Liver (tissue), 9 donors: ENCODE measurements around the gene SEMA3C. TPM values are rescaled to one million over a fixed set of nuclear protein-coding genes. Genes with fewer than 3 reads are reported as not detected.

Source experiments
- DNase-seq: peaks from one replicate; pipeline ENCODE4 v3.0.0-alpha.2; 2017; ENCODE audit warnings: low spot score
- H3K27ac ChIP-seq, 2 donors: one replicate each; pipeline ENCODE4 v1.7.0; 2013; ENCODE audit warnings: inconsistent platforms in 2 of 2, low read length in 2 of 2, control low read depth in 1 of 2, low read depth in 1 of 2, mild to moderate bottlenecking in 1 of 2
- H3K27me3 ChIP-seq, 4 donors: one replicate each; pipeline versions ENCODE4 v1.6.1 to v1.7.0; 2013; ENCODE audit warnings: low read length in 3 of 4, inconsistent platforms in 1 of 4, mild to moderate bottlenecking in 1 of 4, moderate library complexity in 1 of 4; ENCODE audit not compliant: control insufficient read depth in 4 of 4, insufficient read depth in 4 of 4
- H3K36me3 ChIP-seq, 4 donors: one replicate each; pipeline versions ENCODE4 v1.6.1 to v1.7.0; 2013; ENCODE audit warnings: low read length in 3 of 4, mild to moderate bottlenecking in 3 of 4, low read depth in 1 of 4, moderate library complexity in 1 of 4; ENCODE audit not compliant: control insufficient read depth in 4 of 4, insufficient read depth in 3 of 4
- H3K4me1 ChIP-seq, 4 donors: one replicate each; pipeline versions ENCODE4 v1.6.1 to v1.7.0; 2013; ENCODE audit warnings: low read length in 3 of 4, mild to moderate bottlenecking in 3 of 4, moderate library complexity in 1 of 4; ENCODE audit not compliant: control insufficient read depth in 4 of 4, insufficient read depth in 4 of 4
- H3K4me3 ChIP-seq, 3 donors: one replicate each; pipeline versions ENCODE4 v1.6.1 to v1.7.0; 2013; ENCODE audit warnings: low read length in 3 of 3, control low read depth in 1 of 3, low read depth in 1 of 3, mild to moderate bottlenecking in 1 of 3
- H3K9ac ChIP-seq, 2 donors: one replicate each; pipeline ENCODE4 v1.7.0; 2013; ENCODE audit warnings: low read length in 2 of 2, mild to moderate bottlenecking in 2 of 2, moderate library complexity in 2 of 2, control low read depth in 1 of 2, low read depth in 1 of 2
- H3K9me3 ChIP-seq, 4 donors: one replicate each; pipeline versions ENCODE4 v1.6.1 to v1.7.0; 2013; ENCODE audit warnings: low read length in 3 of 4; ENCODE audit not compliant: control insufficient read depth in 4 of 4
- EGR1 ChIP-seq, 2 donors: IDR thresholded peaks; 2 replicates each; pipeline ENCODE4 v1.6.1; 2016 to 2018; ENCODE audit warnings: antibody characterized with exemption in 2 of 2, low read depth in 2 of 2
- FOXA1 ChIP-seq: IDR thresholded peaks from 2 replicates; pipeline ENCODE4 v1.6.1; 2016; ENCODE audit warnings: antibody characterized with exemption
- HNF4A ChIP-seq, 2 donors: conservative IDR thresholded peaks; 2 replicates each; pipeline ENCODE4 v1.6.1; 2016; ENCODE audit warnings: antibody characterized with exemption in 2 of 2, mild to moderate bottlenecking in 2 of 2
- HNF4G ChIP-seq: IDR thresholded peaks from 2 replicates; pipeline ENCODE4 v1.6.1; 2016; ENCODE audit warnings: antibody characterized with exemption
- JUND ChIP-seq, 2 donors: IDR thresholded peaks; 2 replicates each; pipeline ENCODE4 v1.6.1; 2016; ENCODE audit warnings: antibody characterized with exemption in 2 of 2
- NR2F2 ChIP-seq: IDR thresholded peaks from 2 replicates; pipeline ENCODE4 v1.6.1; 2016; ENCODE audit warnings: antibody characterized with exemption
- RAD21 ChIP-seq, 2 donors: IDR thresholded peaks; 2 replicates each; pipeline ENCODE4 v1.6.1; 2016; ENCODE audit warnings: antibody characterized with exemption in 2 of 2, mild to moderate bottlenecking in 2 of 2
- RXRA ChIP-seq, 2 donors: IDR thresholded peaks; 2 replicates each; pipeline ENCODE4 v1.6.1; 2017 to 2018; ENCODE audit warnings: antibody characterized with exemption in 2 of 2, mild to moderate bottlenecking in 1 of 2
- SP1 ChIP-seq: IDR thresholded peaks from 2 replicates; pipeline ENCODE4 v1.6.1; 2018; ENCODE audit warnings: antibody characterized with exemption, mild to moderate bottlenecking
- TAF1 ChIP-seq: conservative IDR thresholded peaks from 2 replicates; pipeline ENCODE4 v1.6.1; 2016; ENCODE audit warnings: antibody characterized with exemption, mild to moderate bottlenecking
- YY1 ChIP-seq: IDR thresholded peaks from 2 replicates; pipeline ENCODE4 v1.6.1; 2016; ENCODE audit warnings: antibody characterized with exemption, mild to moderate bottlenecking
- WGBS: extraction: QIAGEN DNeasy Blood & Tissue Kit; methylation state at CpG from one replicate; pipeline ENCODE4 v1.1.7; 2013; 5-methylcytosine and 5-hydroxymethylcytosine counted together
- polyA plus RNA-seq, 2 donors: library from polyadenylated mRNA; stranded (reverse) in 1 of 2; unstranded in 1 of 2; fragments of 200-250 nt in 1 of 2; fragments of >200 nt in 1 of 2; fragmentation: Nextera tagmentation in 1 of 2; extraction: Ambion mirVana in 1 of 2; gene quantifications; one replicate each; pipeline versions ENCODE4 v1.2.1 to v1.2.3, GENCODE V29; 2013 to 2015
- total RNA-seq, 2 donors: library from RNA; depleted of rRNA; stranded (reverse); fragments of >200 nt; gene quantifications; one replicate each; pipeline ENCODE4 v1.2.3, GENCODE V29; 2014
- TF ChIP-seq, protein P1 (sequence below): IDR thresholded peaks from 2 replicates; pipeline ENCODE4 v1.6.1; 2016; ENCODE audit warnings: antibody characterized with exemption
- TF ChIP-seq, protein P2 (sequence below): IDR thresholded peaks from 2 replicates; pipeline ENCODE4 v1.6.1; 2016; ENCODE audit warnings: antibody characterized with exemption
- TF ChIP-seq, protein P3 (sequence below): fragments of 150-350 bp; IDR thresholded peaks from 2 replicates; pipeline ENCODE4 v1.5.1; 2017; ENCODE audit warnings: improper control_type of control experiment, low read depth, low read length; ENCODE audit not compliant: missing input control
- TF ChIP-seq, protein P4 (sequence below): IDR thresholded peaks from 2 replicates; pipeline ENCODE4 v1.6.1; 2016; ENCODE audit warnings: antibody characterized with exemption, mild to moderate bottlenecking
- donor health status: healthy.
- donor health status: healthy.
- donor health status: healthy.
- donor health status: healthy.
- donor health status: healthy.

SEMA3C gene
- total and polyA plus RNA-seq, 4 donors: 0.20 to 1.8 (median 0.64) TPM

DNA sequence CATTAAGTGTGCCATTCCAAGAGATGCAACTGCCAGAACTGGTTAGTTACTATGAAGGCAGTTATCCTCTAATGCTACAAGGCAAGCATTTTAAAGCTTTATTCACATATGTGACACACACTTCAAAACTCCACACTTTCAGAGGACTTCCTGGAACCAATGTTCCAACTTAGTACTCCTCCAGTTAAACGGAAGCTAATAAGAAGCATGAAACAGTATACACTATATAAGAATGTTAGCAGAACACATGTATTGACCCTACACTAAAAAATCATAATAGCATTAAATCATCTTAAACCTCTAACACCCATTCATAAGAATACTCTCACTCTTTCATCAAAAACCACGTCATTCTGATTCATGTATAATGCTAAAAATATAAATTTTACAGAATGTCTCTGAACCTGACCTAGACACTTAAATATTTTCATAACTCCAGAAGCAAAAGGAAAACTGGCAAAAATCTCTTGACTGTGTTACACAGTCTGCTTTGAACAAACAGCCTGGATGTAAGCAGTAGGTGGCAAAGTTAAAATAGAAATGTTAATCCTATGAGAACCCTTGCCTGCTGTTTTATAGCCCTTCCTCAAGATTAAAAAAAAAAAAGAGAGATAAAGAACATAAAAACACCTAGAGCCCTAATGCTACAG lies 135.0 kb downstream of the SEMA3C start:
- 62% methylated on average over 2 of the region's 2 CpGs for WGBS
- peaks cover 0 to 3% (median 0%) of the 10 kb centered on the region in 4 donors for H3K27me3 ChIP-seq
- H3K9ac ChIP-seq: no peak overlapping the region
- no peak for DNase-seq
- H3K9me3 ChIP-seq: no peaks in the 10 kb centered on the region
- H3K4me3 ChIP-seq: no peak overlapping the region
- TF ChIP-seq NR2F2: no peak
- TF ChIP-seq, protein P1, sequence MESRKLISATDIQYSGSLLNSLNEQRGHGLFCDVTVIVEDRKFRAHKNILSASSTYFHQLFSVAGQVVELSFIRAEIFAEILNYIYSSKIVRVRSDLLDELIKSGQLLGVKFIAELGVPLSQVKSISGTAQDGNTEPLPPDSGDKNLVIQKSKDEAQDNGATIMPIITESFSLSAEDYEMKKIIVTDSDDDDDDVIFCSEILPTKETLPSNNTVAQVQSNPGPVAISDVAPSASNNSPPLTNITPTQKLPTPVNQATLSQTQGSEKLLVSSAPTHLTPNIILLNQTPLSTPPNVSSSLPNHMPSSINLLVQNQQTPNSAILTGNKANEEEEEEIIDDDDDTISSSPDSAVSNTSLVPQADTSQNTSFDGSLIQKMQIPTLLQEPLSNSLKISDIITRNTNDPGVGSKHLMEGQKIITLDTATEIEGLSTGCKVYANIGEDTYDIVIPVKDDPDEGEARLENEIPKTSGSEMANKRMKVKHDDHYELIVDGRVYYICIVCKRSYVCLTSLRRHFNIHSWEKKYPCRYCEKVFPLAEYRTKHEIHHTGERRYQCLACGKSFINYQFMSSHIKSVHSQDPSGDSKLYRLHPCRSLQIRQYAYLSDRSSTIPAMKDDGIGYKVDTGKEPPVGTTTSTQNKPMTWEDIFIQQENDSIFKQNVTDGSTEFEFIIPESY: no peak
- TF ChIP-seq, protein P2, sequence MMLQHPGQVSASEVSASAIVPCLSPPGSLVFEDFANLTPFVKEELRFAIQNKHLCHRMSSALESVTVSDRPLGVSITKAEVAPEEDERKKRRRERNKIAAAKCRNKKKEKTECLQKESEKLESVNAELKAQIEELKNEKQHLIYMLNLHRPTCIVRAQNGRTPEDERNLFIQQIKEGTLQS: no peak
- TF ChIP-seq, protein P3, sequence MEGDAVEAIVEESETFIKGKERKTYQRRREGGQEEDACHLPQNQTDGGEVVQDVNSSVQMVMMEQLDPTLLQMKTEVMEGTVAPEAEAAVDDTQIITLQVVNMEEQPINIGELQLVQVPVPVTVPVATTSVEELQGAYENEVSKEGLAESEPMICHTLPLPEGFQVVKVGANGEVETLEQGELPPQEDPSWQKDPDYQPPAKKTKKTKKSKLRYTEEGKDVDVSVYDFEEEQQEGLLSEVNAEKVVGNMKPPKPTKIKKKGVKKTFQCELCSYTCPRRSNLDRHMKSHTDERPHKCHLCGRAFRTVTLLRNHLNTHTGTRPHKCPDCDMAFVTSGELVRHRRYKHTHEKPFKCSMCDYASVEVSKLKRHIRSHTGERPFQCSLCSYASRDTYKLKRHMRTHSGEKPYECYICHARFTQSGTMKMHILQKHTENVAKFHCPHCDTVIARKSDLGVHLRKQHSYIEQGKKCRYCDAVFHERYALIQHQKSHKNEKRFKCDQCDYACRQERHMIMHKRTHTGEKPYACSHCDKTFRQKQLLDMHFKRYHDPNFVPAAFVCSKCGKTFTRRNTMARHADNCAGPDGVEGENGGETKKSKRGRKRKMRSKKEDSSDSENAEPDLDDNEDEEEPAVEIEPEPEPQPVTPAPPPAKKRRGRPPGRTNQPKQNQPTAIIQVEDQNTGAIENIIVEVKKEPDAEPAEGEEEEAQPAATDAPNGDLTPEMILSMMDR: no peak
- no peak for TF ChIP-seq YY1
- no peak for TF ChIP-seq TAF1
- no peak for TF ChIP-seq HNF4G
- no peak for TF ChIP-seq FOXA1
- TF ChIP-seq EGR1 (IDR thresholded peaks at IDR 0.05; ENCODE audit: low read depth in 2 of 2): no peak
- TF ChIP-seq, protein P4, sequence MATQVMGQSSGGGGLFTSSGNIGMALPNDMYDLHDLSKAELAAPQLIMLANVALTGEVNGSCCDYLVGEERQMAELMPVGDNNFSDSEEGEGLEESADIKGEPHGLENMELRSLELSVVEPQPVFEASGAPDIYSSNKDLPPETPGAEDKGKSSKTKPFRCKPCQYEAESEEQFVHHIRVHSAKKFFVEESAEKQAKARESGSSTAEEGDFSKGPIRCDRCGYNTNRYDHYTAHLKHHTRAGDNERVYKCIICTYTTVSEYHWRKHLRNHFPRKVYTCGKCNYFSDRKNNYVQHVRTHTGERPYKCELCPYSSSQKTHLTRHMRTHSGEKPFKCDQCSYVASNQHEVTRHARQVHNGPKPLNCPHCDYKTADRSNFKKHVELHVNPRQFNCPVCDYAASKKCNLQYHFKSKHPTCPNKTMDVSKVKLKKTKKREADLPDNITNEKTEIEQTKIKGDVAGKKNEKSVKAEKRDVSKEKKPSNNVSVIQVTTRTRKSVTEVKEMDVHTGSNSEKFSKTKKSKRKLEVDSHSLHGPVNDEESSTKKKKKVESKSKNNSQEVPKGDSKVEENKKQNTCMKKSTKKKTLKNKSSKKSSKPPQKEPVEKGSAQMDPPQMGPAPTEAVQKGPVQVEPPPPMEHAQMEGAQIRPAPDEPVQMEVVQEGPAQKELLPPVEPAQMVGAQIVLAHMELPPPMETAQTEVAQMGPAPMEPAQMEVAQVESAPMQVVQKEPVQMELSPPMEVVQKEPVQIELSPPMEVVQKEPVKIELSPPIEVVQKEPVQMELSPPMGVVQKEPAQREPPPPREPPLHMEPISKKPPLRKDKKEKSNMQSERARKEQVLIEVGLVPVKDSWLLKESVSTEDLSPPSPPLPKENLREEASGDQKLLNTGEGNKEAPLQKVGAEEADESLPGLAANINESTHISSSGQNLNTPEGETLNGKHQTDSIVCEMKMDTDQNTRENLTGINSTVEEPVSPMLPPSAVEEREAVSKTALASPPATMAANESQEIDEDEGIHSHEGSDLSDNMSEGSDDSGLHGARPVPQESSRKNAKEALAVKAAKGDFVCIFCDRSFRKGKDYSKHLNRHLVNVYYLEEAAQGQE: no peak
- TF ChIP-seq JUND (IDR thresholded peaks at IDR 0.05): no peak
- TF ChIP-seq RXRA (IDR thresholded peaks at IDR 0.05): no peak
- TF ChIP-seq RAD21 (IDR thresholded peaks at IDR 0.05): no peak
- no peak for TF ChIP-seq SP1
- H3K36me3 ChIP-seq: no peaks in the 10 kb centered on the region
- H3K27ac ChIP-seq: no peak overlapping the region
- H3K4me1 ChIP-seq: no peaks in the 10 kb centered on the region

DNA sequence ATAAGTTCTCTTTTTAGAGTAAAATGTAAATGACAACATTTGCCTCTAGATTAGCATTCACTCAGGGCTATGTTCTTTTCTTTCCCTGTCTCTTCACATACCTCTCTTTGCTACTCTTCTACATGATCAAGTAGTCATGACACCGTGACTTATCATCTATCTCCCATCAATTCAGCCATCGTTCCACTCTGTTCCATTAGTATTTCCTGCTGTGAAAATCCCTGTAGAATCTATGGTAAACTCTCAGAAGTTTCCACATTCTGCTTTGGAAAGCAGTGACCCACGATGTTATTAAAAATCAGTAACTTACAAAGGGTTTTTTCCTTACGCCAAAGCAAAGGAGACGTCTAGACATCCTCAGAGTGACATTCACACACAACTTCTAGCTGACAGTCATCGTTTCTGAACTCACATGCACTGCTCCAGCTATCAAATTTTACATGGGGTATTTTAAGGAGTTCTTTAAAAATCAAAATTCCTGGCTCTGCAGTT lies 135.6 kb downstream of the SEMA3C start:
- Histone ChIP-seq H3K9me3 (no peaks in the 10 kb centered on the region), H3K4me3 (no peak overlapping the region), H3K9ac (no peak overlapping the region), H3K27me3 (peaks cover 0 to 3% (median 0%) of the 10 kb centered on the region in 4 donors), H3K4me1 (no peaks in the 10 kb centered on the region), H3K27ac (no peak overlapping the region), H3K36me3 (no peaks in the 10 kb centered on the region)
- TF ChIP-seq TAF1 (no peak), HNF4A (conservative IDR thresholded peaks at IDR 0.05) (no peak), RXRA (IDR thresholded peaks at IDR 0.05) (no peak)
- TF ChIP-seq, protein P3: no peak
- TF ChIP-seq, protein P4: no peak
- 69% methylated on average over 6 of the region's 6 CpGs for WGBS
- DNase-seq: no peak
